HFF-Myc (cell line): ENCODE results near the gene PRODH2.

Experiments used
- DNase-seq: peaks from one replicate; pipeline ENCODE4 v3.0.0-alpha.2; 2011; ENCODE audit warnings: low read depth; ENCODE audit errors: extremely low read depth
- H3K4me3 ChIP-seq: replicated peaks from 2 replicates; pipeline ENCODE4 v1.5.1; 2011; ENCODE audit warnings: low read depth, mild to moderate bottlenecking, control low read depth, low read length
- CTCF ChIP-seq: IDR thresholded peaks from 2 replicates; pipeline ENCODE4 v1.5.1; 2012; ENCODE audit warnings: mild to moderate bottlenecking, low read depth, low read length, control low read depth; ENCODE audit errors: missing control alignments

PRODH2 gene

GRCh38 chr19:35822579-35822978 lies 9.9 kb upstream of the PRODH2 start:
- no peak for DNase-seq
- TF ChIP-seq CTCF = no peak
- no peak overlapping the region for H3K4me3 ChIP-seq

GRCh38 chr19:35818445-35818844 lies 5.8 kb upstream of the PRODH2 start:
- no peak for DNase-seq
- H3K4me3 ChIP-seq = no peak overlapping the region
- no peak for TF ChIP-seq CTCF

- no peak for TF ChIP-seq CTCF
- no peak overlapping the region for H3K4me3 ChIP-seq
- DNase-seq = no peak
Measured at GRCh38 chr19:35816846-35817245, 4.2 kb upstream of the PRODH2 start.

GRCh38 chr19:35816262-35816661 lies 3.6 kb upstream of the PRODH2 start:
- DNase-seq = no peak
- TF ChIP-seq CTCF = no peak
- no peak overlapping the region for H3K4me3 ChIP-seq

- no peak overlapping the region for H3K4me3 ChIP-seq
- no peak for DNase-seq
- TF ChIP-seq CTCF = no peak
Measured at GRCh38 chr19:35813043-35813890, 622 bp upstream of the PRODH2 start.

- H3K4me3 ChIP-seq = no peak overlapping the region
- DNase-seq = no peak
- TF ChIP-seq CTCF = no peak
Measured at GRCh38 chr19:35811317-35812219, 1.1 kb downstream of the PRODH2 start.
